Astrocyte (in vitro differentiated cells and primary cell): ENCODE results near the gene SHFL.

ENCODE experiments used
- CTCF ChIP-seq: IDR thresholded peaks from 2 replicates; pipeline ENCODE4 v1.5.1; 2011; ENCODE audit warnings: low read depth, mild to moderate bottlenecking, inconsistent platforms, low read length, moderate library complexity; ENCODE audit not compliant: insufficient read depth
- EZH2 ChIP-seq: IDR thresholded peaks from 2 replicates; pipeline ENCODE4 v1.6.1; 2012; ENCODE audit warnings: mild to moderate bottlenecking, low read length, inconsistent platforms; ENCODE audit not compliant: insufficient read depth

GRCh38 chr19:10088949-10089554 is 2.9 kb downstream of the SHFL start:
- no peak for TF ChIP-seq CTCF
- no peak for TF ChIP-seq EZH2
